GDM1 (cell line): Measurements from ENCODE around the gene ADTRP.

ENCODE experiments used
- DNase-seq: peaks from one replicate; lab custom pipeline; 2025; lab: John Stamatoyannopoulos, UW

ADTRP gene

GRCh38 chr6:11722805-11723631 lies 55.6 kb downstream of the ADTRP start:
- no peak for DNase-seq

- no peak for DNase-seq
Measured at GRCh38 chr6:11722220-11722619, 56.4 kb downstream of the ADTRP start.

GRCh38 chr6:11718463-11718862 lies 60.1 kb downstream of the ADTRP start:
- DNase-seq: no peak

GRCh38 chr6:11718031-11718430 lies 60.6 kb downstream of the ADTRP start:
- no peak for DNase-seq

GRCh38 chr6:11714798-11715285 lies 63.8 kb downstream of the ADTRP start:
- no peak for DNase-seq

GRCh38 chr6:11714116-11714797 lies 64.3 kb downstream of the ADTRP start:
- no peak for DNase-seq

- no peak for DNase-seq
Measured at GRCh38 chr6:11712760-11713159, 65.8 kb downstream of the ADTRP start.

- no peak for DNase-seq
Measured at GRCh38 chr6:11711984-11712711, 66.5 kb downstream of the ADTRP start.

- DNase-seq: no peak
Measured at GRCh38 chr6:11711003-11711983, 67.3 kb downstream of the ADTRP start.

- DNase-seq: no peak
Measured at GRCh38 chr6:11710311-11710761, 68.3 kb downstream of the ADTRP start.

GRCh38 chr6:11706171-11706570 lies 72.4 kb downstream of the ADTRP start:
- no peak for DNase-seq

- no peak for DNase-seq
Measured at GRCh38 chr6:11705483-11705882, 73.1 kb downstream of the ADTRP start.

GRCh38 chr6:11705069-11705468 lies 73.5 kb downstream of the ADTRP start:
- no peak for DNase-seq

- no peak for DNase-seq
Measured at GRCh38 chr6:11703725-11704124, 74.9 kb downstream of the ADTRP start.

- no peak for DNase-seq
Measured at GRCh38 chr6:11702500-11703130, 76.0 kb downstream of the ADTRP start.

- DNase-seq: no peak
Measured at GRCh38 chr6:11702089-11702488, 76.5 kb downstream of the ADTRP start.

GRCh38 chr6:11701573-11701972 lies 77.0 kb downstream of the ADTRP start:
- no peak for DNase-seq

- no peak for DNase-seq
Measured at GRCh38 chr6:11700118-11700718, 78.4 kb downstream of the ADTRP start.

GRCh38 chr6:11699576-11699975 lies 79.0 kb downstream of the ADTRP start:
- DNase-seq: no peak
